Osteocyte (in vitro differentiated cells): ENCODE data around the gene SEMA3B. TPM values are rescaled to one million over a fixed set of nuclear protein-coding genes. Genes with fewer than 3 reads are reported as not detected.

ENCODE experiments used
- DNase-seq: peaks from one replicate; pipeline ENCODE4 v3.0.0; 2021; ENCODE audit warnings: mixed read lengths; ENCODE audit not compliant: unreplicated experiment; ENCODE audit errors: extremely low spot score
- H3K27ac Mint-ChIP-seq: one replicate; pipeline ENCODE4 v1.8.0; 2021; ENCODE audit warnings: mild to moderate bottlenecking, mixed read lengths; ENCODE audit not compliant: unreplicated experiment
- H3K27me3 Mint-ChIP-seq: one replicate; pipeline ENCODE4 v1.8.0; 2021; ENCODE audit warnings: mixed read lengths; ENCODE audit not compliant: unreplicated experiment
- H3K36me3 Mint-ChIP-seq: one replicate; pipeline ENCODE4 v1.8.0; 2021; ENCODE audit warnings: mixed read lengths; ENCODE audit not compliant: unreplicated experiment
- H3K4me1 Mint-ChIP-seq: one replicate; pipeline ENCODE4 v1.8.0; 2021; ENCODE audit warnings: mixed read lengths; ENCODE audit not compliant: unreplicated experiment
- H3K4me3 Mint-ChIP-seq: one replicate; pipeline ENCODE4 v1.8.0; 2021; ENCODE audit warnings: mild to moderate bottlenecking, moderate library complexity, mixed read lengths; ENCODE audit not compliant: unreplicated experiment
- H3K9me3 Mint-ChIP-seq: one replicate; pipeline ENCODE4 v1.8.0; 2021; ENCODE audit warnings: mixed read lengths; ENCODE audit not compliant: unreplicated experiment
- CTCF ChIP-seq: fragments of 200-600 bp; sonication (generic); IDR thresholded peaks from 2 replicates; pipeline ENCODE4 v1.5.0; 2021; ENCODE audit warnings: antibody characterized with exemption, mild to moderate bottlenecking, moderate library complexity
- total RNA-seq: library from RNA; stranded (reverse); gene quantifications from 2 replicates; pipeline ENCODE4 v1.2.1, GENCODE V29; 2021

Gene SEMA3B
- total RNA-seq, 1 donor from 2014 or later: 8.1 TPM

GRCh38 chr3:50293079-50293801 is 24.3 kb downstream of the SEMA3B start:
- Mint-ChIP-seq H3K27ac (peak overlapping the region; percentile 98), H3K27me3 (no peaks in the 10 kb centered on the region), H3K4me3 (peak overlapping the region; percentile 73), H3K4me1 (peaks cover 17% of the 10 kb centered on the region), H3K9me3 (no peaks in the 10 kb centered on the region), H3K36me3 (peaks cover 3% of the 10 kb centered on the region)
- TF ChIP-seq CTCF: no peak
- DNase-seq: no peak

DNA sequence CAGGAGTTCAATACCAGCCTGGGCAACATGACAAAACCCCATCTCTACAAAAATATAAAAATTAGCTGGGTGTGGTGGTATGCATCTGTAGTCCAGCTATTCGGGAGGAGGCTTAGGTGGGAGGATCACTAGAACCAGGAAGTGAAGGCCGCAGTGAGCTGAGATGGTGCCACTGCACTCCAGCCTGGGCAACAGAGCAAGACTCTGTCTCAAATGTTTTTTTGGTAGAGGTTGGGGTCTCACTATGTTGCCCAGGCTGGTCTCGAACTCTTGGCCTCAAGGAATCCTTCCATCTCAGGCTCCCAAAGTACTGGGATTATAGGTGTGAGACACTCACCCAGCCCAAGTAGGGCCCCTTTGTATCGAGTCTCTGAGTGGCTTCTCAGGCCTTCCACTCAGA is 25.1 kb downstream of the SEMA3B start:
- TF ChIP-seq CTCF: no peak
- no peak for DNase-seq
- Mint-ChIP-seq H3K36me3 (peaks cover 3% of the 10 kb centered on the region), H3K4me3 (no peak overlapping the region), H3K27me3 (no peaks in the 10 kb centered on the region), H3K9me3 (no peaks in the 10 kb centered on the region), H3K4me1 (peaks cover 21% of the 10 kb centered on the region), H3K27ac (no peak overlapping the region)

DNA sequence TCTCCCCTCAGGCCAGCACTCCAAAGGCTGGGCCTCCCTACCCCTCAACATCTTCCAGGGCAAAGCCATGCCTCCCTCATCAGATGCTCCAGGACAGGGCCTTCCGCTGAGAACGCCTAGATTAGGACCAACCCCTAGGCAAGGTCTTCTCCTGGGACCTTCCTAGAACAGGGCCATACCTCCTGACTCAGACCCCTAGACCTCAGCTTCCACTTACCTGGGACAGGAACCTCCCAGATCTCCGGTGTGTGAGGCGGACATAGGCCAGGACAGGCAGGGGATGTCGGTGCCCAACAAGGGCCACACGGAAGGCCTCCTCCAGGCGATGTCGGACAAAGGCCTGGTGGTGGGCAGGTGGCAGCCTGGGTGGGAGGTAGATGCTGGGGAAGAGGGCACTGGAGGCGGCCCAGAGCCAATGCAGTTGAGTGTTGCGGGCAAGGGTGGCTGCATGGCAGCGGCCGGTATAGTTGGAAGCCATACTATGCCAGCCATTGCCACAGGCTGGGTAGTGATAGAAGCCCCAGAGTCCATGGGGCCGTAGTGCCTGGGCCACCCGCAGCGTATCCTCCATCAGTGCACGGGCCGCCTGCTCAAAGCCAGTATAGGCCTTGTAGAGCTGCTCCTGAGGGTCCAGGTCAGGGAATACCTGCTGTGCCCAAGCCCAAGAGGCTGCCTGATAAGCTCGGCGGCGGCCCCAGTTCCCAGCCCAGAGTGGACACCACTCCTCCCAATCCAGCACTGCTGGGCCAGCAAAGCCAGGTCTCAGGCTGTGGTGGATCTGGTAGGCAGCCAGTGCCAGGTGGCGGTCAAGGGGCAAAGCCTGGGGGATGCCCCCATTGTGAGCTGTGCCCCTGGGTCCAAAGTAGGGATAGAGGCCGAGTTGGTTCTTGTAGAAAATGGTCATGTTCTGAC is 25.8 kb downstream of the SEMA3B start:
- no peaks in the 10 kb centered on the region for H3K9me3 Mint-ChIP-seq
- H3K27me3 Mint-ChIP-seq: no peaks in the 10 kb centered on the region
- H3K4me1 Mint-ChIP-seq: peaks cover 25% of the 10 kb centered on the region
- H3K4me3 Mint-ChIP-seq: no peak overlapping the region
- H3K27ac Mint-ChIP-seq: no peak overlapping the region
- DNase-seq: no peak
- peaks cover 3% of the 10 kb centered on the region for H3K36me3 Mint-ChIP-seq
- no peak for TF ChIP-seq CTCF

DNA sequence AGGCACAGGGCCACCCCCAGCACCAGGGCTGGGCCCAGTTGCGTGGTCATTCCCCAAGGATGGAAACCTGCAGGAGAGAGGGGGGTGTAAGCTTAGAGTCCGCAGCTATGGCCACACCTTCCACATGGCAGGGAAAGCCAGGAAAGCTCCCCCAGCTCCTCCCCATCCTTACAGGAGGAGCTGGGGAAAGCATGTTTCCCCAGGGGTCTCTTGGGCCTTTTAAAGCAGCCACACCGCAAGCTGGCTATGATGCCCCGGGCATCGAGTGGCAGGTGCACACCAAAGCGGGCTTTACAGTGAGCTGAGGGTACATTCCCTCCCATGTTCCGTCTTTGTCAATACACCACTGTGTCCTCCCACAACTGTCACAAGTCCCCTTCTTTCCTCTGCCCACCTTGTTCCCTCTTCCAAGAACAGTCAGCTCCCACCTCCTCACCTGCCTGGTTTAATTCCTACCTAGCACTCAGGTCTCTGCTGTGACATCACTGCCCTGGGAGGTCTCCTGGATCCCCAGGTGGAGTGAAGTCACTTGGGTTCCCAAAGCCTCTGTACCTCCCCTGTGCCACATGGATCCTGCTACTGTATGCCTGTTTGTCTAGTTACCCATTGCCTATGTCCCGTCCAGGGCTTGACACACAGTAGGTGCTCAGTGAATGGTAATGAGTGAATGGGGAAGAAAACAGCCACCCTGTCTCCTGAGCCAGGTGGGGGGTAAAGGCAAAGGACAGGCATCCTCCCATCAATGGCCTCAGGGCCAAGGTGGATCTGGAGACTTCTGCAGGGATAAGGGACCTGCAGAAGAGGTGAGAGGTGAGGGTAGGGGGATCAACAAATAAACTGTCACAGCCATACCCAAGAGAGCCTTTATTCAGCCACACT is 26.8 kb downstream of the SEMA3B start:
- no peak for DNase-seq
- H3K36me3 Mint-ChIP-seq: no peaks in the 10 kb centered on the region
- no peak overlapping the region for H3K27ac Mint-ChIP-seq
- H3K4me3 Mint-ChIP-seq: no peak overlapping the region
- no peaks in the 10 kb centered on the region for H3K27me3 Mint-ChIP-seq
- no peak for TF ChIP-seq CTCF
- no peaks in the 10 kb centered on the region for H3K9me3 Mint-ChIP-seq
- peaks cover 32% of the 10 kb centered on the region for H3K4me1 Mint-ChIP-seq
